HG03432 (cell line): Measurements from ENCODE around the gene PSME3IP1.
A peak's percentile ranks its signal among the peaks of the same experiment; 100 is the strongest.
"Not testable (repeated sequence)": the region's sequence is repeated elsewhere in the genome, so short reads cannot be mapped to it uniquely, and the experiment has no call there.

Experiments
- ATAC-seq: cut with Tn5 transposase; IDR thresholded peaks from one replicate; pipeline ENCODE4 v1.9.1; 2021; ENCODE audit warnings: mild to moderate bottlenecking, moderate library complexity; ENCODE audit not compliant: unreplicated experiment

The PSME3IP1 gene

GRCh38 chr16:57185945-57186871, at the start of gene PSME3IP1, which contains the start of gene RSPRY1:
Gene PSME3IP1 (minus strand): TSS chr16:57186039. CDS start chr16:57173854, 12,185 bp downstream.
Gene RSPRY1 (plus strand): TSS chr16:57186329. CDS start chr16:57204659, 18,330 bp downstream.
- peak; percentile 89 for ATAC-seq

GRCh38 chr16:57235128-57236021, 49.5 kb upstream of the PSME3IP1 start:
- ATAC-seq, result no peak

GRCh38 chr16:57234707-57235092, 48.9 kb upstream of the PSME3IP1 start:
- no peak for ATAC-seq

- no peak for ATAC-seq
Observed at GRCh38 chr16:57233944-57234706, 48.3 kb upstream of the PSME3IP1 start.

GRCh38 chr16:57231821-57232350, 46.0 kb upstream of the PSME3IP1 start:
- no peak for ATAC-seq

GRCh38 chr16:57229079-57229478, 43.2 kb upstream of the PSME3IP1 start:
- ATAC-seq, result no peak

- ATAC-seq, result no peak
Observed at GRCh38 chr16:57226701-57227621, 41.1 kb upstream of the PSME3IP1 start.

- no peak for ATAC-seq
Observed at GRCh38 chr16:57225978-57226377, 40.1 kb upstream of the PSME3IP1 start.

- ATAC-seq, result no peak
Observed at GRCh38 chr16:57224651-57225335, 39.0 kb upstream of the PSME3IP1 start.

GRCh38 chr16:57223057-57223456, 37.2 kb upstream of the PSME3IP1 start:
- ATAC-seq, result no peak

- ATAC-seq, result no peak
Observed at GRCh38 chr16:57216968-57217367, 31.1 kb upstream of the PSME3IP1 start.

- no peak for ATAC-seq
Observed at GRCh38 chr16:57213462-57213861, 27.6 kb upstream of the PSME3IP1 start.

- no peak for ATAC-seq
Observed at GRCh38 chr16:57209780-57210179, 23.9 kb upstream of the PSME3IP1 start.

GRCh38 chr16:57208926-57209325, 23.1 kb upstream of the PSME3IP1 start:
- no peak for ATAC-seq

- ATAC-seq, result no peak
Observed at GRCh38 chr16:57204675-57205074, 18.8 kb upstream of the PSME3IP1 start.

- no peak for ATAC-seq
Observed at GRCh38 chr16:57203451-57203850, 17.6 kb upstream of the PSME3IP1 start.

GRCh38 chr16:57202095-57202886, 16.5 kb upstream of the PSME3IP1 start:
- no peak for ATAC-seq

- ATAC-seq, result not testable (repeated sequence)
Observed at GRCh38 chr16:57200926-57201325, 15.1 kb upstream of the PSME3IP1 start.
